Measurements from ENCODE around the gene CTSD. TPM values are rescaled to one million over a fixed set of nuclear protein-coding genes. Genes with fewer than 3 reads are reported as not detected.

Gene CTSD
- total RNA-seq, 6 experiments from 2014 or later, result 212 to 240 (median 229) TPM

DNA sequence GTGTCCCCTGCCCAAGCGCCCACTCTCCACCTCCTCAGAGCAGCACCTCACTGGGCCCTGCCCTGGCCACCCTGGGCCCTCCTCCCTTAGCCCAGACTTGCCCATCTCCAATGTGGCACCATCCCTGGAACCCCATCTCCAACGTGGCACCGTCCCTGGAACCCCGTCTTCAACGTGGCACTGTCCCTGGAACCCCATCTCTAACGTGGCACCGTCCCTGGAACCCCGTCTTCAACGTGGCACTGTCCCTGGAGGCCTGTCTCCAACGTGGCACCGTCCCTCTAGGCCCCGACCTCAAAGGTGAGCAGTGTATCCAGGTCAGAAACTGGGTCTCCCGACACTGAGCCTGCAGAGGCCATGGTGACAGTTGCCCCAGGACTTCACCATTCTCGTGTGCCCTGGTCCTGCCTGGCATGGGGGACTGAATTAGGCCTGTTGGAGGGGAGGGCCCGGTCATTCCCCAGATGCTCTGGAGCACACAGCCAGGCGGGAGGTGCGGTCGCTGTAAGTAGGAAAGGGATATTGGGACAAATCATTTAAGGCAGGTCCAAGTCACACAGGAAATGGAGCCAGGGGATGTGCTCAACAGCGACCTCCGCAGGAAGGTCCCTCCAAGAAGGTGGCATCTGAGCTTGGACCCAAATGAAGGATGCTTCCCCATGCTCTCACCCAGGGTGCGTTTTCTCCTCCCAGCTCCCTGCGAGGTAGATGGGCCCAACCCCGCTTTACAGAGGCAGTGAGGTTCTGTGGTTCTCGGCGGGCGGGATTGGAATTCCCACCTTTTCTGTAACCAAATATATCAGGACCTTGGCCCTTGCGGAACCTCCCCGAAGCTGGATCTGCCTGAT is 2.4 kb upstream of the CTSD start:
- Mint-ChIP-seq H3K4me3 (no peak overlapping the region), H3K27ac (no peak overlapping the region), H3K36me3 (ENCODE audit: low read depth) (no peaks in the 10 kb centered on the region), H3K4me1 (ENCODE audit: low read depth) (peaks cover 40% of the 10 kb centered on the region), H3K9me3 (no peaks in the 10 kb centered on the region), H3K27me3 (ENCODE audit: insufficient read depth) (peaks cover 8% of the 10 kb centered on the region)
- DNase-seq, result no peak
- peak; percentile 46; the same call in 1 of the 2 replicates for TF ChIP-seq CTCF (IDR thresholded peaks at IDR 0.05)

DNA sequence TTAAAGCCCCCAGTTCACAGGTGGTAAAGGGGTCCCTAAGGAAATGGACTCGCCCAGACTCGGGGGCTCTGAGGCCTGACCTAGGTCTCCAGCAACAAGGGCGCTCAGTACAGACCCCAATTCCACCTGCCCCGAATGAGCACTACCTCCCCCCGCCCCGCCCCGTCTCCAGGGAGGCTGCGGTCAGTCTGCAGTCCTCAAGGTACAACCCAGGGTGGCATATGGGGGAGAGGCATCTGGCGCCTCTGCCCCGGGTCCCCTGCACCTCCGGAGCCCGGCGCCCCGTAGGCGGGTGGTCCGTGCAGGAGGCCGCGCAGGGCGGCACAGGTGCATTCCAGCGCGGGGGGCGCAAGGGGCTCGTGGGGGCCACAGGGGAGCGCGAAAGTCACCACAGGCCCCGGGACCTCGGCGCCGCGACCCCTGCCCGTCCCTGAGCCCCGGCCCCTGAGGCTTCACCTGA is 361 bp downstream of the CTSD start:
- Mint-ChIP-seq H3K27ac (no peak overlapping the region), H3K36me3 (ENCODE audit: low read depth) (no peaks in the 10 kb centered on the region)

DNA sequence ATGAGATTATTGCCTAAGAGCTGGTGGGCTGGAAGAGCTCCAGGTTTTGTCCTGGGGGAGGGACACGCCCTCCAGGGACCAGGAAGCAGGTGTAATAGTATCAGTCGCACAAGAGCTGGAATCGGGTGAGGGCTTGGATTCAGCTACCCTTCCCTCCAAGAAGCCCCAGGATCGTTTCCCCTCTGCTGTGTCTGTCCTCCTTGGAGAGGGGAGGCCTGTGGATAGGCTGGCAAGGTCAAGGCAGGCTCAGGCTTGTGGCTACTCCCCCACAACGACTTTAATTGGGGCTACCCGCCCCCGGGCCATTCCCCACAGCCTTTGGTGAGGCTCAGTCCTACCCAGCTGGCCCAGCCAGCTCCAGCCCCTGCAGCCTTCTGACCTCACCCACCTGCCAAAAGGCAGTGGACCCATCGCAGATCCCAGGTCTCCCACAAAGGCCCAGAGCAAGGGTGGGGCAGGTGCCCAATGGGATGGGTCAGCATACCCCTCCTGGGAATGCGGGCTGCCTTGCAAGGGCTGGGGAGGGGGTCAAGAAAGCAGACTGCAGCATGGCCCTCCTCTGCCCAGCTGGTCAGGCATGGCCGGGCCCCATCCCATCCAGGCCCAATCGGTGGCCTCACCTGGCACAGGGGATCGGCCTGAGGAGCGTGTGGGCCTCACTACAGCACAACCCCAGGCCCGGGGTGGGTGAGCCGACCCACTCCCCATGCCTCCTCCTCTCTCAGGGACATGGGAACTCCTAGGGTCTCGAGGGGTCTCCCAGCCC is 1.0 kb downstream of the CTSD start:
- peaks cover 23% of the 10 kb centered on the region for H3K4me1 Mint-ChIP-seq (ENCODE audit: low read depth)
- H3K27ac Mint-ChIP-seq, result peak overlapping the region; percentile 45; the same call in 1 of the 2 replicates
- no peaks in the 10 kb centered on the region for H3K36me3 Mint-ChIP-seq (ENCODE audit: low read depth)
- H3K27me3 Mint-ChIP-seq (ENCODE audit: insufficient read depth), result peaks cover 8% of the 10 kb centered on the region; the same call in 1 of the 2 replicates
- TF ChIP-seq CTCF (IDR thresholded peaks at IDR 0.05), result no peak
- no peak for DNase-seq
- H3K9me3 Mint-ChIP-seq, result no peaks in the 10 kb centered on the region
- H3K4me3 Mint-ChIP-seq, result peak overlapping the region; percentile 78

More for the DNA sequence above, 361 bp downstream of the CTSD start:
- no peak for DNase-seq
- Mint-ChIP-seq H3K4me3 (peak overlapping the region; percentile 78), H3K4me1 (ENCODE audit: low read depth) (peaks cover 23% of the 10 kb centered on the region), H3K9me3 (no peaks in the 10 kb centered on the region), H3K27me3 (ENCODE audit: insufficient read depth) (peaks cover 8% of the 10 kb centered on the region; the same call in 1 of the 2 replicates)
- TF ChIP-seq CTCF (IDR thresholded peaks at IDR 0.05), result no peak

GRCh38 chr11:1761857-1762536 is 1.7 kb downstream of the CTSD start:
- H3K4me1 Mint-ChIP-seq (ENCODE audit: low read depth), result peaks cover 23% of the 10 kb centered on the region
- H3K36me3 Mint-ChIP-seq (ENCODE audit: low read depth), result no peaks in the 10 kb centered on the region
- peaks cover 8% of the 10 kb centered on the region; the same call in 1 of the 2 replicates for H3K27me3 Mint-ChIP-seq (ENCODE audit: insufficient read depth)
- H3K9me3 Mint-ChIP-seq, result no peaks in the 10 kb centered on the region
- no peak for DNase-seq
- no peak for TF ChIP-seq CTCF (IDR thresholded peaks at IDR 0.05)
- H3K27ac Mint-ChIP-seq, result peak overlapping the region; percentile 45; the same call in 1 of the 2 replicates
- peak overlapping the region; percentile 78 for H3K4me3 Mint-ChIP-seq
